Epidermal melanocyte (primary cell): Measurements from ENCODE around the gene TBXAS1.

ENCODE experiments used
- DNase-seq: peaks from one replicate; pipeline ENCODE4 v3.0.0; 2011; ENCODE audit warnings: low spot score; ENCODE audit not compliant: insufficient read length

TBXAS1 gene

DNA sequence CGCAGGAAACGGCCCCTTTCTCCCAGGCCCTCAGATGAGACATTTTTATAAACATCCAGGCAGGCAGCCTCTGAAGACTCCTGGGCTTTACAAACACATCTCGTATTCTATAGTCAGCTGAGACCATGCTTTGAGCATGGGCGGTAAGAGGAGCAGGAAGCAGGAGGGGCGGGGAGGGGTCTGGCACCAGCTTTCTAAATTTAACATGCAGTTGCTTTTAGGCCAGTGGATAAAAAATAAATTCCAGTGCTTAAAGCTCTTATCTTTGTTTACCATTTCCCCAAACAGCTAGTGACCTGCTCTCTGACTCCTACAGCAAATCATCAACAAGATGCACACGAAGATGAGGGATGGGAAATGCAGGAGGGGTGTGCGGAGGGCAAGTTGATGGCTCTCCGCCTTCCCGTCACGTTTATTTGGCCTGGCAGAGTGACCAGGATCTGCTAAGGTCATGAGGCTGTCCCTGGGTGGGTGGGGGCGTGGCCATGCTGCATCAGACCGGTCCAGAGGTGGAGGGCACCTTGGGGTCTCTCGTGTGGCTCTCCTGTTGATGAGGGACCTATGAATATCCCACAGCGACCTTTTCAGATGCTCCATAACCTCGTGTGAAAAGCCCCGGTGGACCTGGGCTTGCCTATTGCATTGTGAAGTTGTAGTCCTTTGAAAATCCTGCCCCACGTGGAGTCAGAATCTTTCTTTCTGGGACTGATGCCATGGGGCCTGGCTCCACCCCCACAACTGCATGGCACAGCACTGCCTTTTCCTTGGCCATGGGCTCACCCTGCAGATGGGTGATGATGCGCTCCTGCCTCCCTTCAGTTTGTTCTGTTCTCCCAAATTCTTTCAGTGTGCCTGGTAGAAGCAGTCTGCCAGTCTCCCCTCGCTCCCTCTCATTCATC lies 166.2 kb downstream of the TBXAS1 start:
- no peak for DNase-seq

DNA sequence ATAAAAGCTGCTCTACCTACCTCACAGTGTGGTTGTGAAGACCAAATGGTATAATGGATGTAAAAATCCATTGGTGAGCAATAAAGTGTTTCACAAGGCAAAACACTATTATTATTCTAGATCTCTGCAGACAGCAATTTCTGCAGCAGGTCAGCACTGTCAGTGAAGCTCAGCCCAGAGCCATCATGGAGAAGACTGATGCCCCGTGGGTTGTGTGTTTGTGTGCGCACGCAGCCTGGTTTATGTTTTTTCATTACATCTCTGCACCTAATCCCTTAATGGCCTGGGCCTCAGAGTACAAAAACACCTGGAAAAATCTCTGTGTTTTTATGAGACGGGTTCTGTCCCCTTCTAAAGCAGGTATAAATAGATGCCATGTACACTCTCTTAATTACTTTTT lies 169.5 kb downstream of the TBXAS1 start:
- no peak for DNase-seq

DNA sequence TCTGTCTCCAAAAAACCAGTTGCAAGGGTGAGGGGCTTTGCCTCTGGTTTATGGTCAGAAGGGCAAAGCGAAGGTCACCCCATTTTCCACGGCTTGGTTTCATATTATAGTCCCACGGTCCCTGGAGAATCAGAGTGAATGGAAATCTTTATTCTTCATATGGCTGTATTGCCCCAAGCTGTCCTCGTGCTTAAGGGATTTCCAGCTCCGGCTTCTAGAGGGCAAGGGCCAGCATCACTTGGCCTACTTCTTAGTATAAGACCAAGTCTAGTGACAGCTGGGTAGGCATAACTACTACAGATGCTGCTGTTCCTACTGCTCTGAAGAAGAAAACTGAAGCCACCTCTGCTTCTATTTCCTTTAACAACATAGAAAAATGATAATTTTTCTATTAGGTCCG lies 170.5 kb downstream of the TBXAS1 start:
- peak; percentile 62 for DNase-seq

DNA sequence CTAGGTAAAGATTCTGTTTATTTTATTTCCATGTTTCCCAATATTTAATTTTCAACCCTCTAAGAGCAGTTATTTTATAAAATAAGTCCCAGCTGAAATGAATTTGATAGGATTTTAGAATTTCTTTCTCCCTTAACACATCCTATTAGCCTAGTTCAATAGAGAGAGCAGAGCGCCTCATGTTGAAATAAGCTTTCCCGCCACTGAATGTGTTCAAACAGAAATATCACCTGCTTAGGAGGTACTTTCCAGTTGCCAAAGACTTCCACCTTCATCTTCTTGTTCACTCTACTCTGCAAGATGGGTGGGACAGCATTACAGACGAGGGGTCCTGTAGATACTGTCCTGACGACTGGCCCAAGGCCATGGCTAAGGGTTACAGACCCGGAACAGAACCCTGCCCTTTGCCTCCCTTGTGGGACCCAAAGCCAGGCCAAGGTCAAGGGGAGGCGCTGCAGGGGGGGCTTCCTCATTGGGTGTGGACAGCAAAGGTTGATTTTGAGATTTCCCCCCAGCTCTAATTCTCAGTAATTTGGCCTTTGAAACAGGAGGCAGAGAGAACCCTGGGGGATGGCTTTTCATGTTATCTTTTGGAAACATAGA lies 171.7 kb downstream of the TBXAS1 start:
- no peak for DNase-seq

DNA sequence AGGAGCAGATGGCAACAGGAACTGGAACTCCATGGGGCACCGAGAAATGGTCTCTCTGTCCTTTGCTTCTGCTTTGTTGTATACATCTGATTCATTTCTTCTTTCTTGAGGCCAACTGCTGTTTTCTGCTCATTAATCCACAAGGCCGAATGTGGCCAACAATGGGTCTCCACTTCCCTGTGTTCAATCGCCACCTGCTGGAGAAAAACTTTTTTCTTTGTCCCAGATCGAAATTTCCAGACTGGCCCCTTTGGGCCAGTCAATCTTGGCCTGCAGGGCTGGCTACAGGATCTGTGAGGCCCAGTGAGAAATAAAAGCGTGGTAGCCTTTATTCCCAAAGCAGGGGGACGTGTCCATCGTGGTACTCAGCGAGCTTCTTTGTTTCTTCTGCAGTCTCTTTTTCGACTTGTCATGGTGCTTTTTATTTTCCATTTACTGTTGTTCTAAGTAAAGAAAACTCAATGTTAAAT lies 174.9 kb downstream of the TBXAS1 start:
- DNase-seq = no peak

DNA sequence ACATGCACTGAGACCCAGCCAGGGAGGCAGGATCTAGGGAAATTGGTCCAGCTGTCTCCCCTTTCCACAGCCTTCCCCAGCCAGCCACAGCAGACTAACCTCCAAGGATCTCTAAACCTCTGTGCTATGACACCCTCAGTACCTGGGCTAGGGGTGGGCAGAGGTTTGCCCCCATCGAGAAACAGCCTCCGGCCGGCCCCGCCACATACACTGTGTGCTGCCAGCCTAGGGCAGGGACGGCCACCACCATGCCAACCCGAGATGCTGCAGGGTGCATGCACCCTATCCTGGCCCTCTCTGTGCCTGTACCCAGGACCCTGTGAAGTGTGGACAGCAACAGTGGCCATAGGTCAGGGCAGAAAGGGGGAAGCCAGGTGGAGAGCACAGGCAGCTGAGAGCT lies 175.6 kb downstream of the TBXAS1 start:
- no peak for DNase-seq

DNA sequence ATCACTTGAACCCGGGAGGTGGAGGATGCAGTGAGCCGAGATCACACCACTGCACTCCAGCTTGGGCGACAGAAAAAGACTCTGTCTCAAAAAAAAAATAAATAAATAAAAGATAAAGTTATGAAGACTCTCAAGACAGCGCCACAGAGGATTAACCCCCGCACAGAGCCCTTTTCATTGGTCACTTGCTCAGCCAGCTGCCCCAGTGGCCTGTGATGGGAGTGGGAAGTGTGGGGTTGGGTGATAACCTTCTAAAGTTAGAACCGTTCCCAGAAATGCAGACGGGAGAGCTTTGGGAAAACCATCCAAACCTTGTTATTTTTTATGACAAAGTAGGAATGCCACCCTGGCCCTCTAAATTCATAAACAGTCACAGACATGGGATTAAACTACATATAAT lies 176.3 kb downstream of the TBXAS1 start:
- DNase-seq = no peak

DNA sequence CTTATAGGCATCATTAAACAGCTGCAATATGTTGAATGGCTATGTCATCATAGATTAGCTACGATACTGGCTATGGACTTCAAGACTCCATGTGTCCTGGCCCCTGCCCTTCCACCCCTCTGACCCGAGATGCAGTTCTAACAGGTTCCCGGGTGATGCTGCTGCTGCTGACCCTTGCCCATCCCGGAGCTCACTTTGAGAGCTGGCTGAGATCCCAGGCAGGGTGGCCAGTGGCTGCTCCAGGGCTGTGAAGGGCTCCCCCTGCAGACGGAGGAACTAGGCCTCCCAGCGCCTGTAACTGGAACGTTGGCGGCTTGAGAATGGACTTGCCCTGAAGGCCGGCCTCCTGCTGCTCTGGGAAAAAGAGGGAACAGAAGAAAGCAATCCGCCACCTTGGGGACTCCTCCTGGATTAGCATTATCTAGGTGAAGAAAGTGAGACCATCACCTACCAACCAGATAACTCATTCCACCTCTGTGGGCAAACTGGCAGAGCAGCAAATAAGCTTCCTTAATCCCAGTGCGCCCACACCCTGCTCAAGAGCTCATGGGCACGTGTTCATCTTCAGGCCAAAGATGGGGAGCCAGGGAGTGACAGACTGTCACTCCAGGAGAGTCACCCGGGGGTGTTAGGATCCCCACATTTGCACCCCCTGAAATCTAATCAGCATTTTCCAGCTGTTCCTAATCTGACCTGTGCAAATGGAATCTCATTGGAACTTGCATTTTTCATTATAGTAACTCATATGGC lies 176.9 kb downstream of the TBXAS1 start:
- no peak for DNase-seq

DNA sequence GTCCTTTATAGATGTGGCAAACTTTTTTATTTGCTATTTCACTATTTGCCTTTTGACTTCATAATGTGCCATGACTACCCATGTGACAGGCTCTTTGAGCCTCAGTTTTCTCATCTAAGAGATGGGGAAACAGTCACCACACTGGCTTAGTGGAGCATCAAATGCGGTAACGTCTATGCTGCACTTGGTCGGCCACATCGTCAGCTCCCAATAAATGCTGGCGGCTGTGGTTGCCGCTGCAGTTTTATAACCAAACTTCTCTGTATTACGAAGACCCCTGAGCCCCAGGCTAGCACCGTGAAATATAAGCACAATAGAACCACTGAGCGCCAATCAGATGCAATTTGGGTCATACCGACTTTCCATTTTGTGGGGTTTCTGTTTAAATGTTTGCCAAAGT lies 177.5 kb downstream of the TBXAS1 start:
- no peak for DNase-seq

DNA sequence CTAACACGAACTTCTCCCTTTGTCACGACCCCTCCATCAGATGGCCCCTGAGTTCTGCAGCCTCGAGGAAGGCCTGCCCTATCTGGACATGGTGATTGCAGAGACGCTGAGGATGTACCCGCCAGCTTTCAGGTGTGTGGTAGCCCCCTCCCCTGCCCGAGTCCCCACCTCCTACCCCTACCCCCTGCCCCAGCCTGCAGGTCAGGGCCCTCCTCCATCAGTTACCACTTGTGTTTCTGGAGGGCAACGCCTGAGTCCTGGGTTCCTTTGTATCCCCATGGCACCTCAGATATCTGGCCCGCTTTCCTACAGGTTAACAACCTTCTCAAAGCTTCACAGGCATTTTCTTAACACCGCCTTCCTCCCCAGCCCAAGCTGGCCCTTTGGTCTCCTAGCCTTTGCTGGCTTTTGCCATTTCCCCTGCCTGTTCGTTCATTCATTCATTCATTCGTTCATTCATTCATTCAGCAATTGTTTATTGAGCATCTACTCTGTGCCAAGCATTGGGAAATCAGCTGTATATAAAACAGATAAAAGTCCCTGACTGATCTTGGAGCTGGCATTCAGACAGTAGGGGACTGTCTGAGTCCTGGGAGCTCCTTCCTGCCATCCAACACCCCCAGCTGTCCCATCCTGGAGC lies 178.1 kb downstream of the TBXAS1 start:
- no peak for DNase-seq

DNA sequence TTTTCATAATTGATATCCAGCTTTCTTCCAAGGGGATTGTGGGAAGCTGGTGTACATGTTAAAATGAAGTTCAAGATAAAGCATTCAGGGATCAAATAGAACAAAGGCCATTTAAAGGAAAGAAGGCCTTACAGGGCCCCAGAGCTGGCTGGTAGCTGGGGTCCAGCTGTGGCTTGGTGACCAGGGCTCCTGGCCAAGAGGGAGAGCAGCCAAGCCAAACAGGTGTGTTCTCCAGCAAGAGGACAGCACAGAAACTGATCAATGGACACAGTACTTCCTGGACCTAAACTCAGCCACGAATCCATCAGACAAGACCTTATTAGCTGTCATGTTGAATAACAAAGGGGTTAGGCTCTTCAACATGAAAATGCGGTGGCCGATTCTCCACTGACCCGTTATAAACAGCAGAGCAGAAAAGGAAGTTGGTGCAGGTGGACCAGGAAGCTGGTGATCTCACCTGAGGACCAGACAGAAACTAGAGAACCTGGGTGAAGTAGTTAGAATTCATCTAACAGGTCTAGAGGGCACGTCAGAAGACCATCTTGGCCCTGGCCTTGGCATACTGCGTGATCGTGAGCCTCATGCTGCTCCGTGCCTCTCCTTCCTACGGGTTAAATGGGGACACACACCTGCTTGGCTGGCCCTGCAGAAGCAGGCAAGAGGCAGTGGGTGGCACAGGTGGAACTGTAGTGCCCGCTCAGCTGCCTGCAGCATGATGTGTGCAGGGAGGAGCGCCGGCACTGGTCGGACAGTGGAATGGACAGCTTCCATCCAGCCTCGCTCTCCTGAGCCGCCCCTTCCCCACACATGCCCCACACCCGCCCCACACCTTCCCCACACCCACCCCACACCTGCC lies 179.9 kb downstream of the TBXAS1 start:
- DNase-seq = no peak

DNA sequence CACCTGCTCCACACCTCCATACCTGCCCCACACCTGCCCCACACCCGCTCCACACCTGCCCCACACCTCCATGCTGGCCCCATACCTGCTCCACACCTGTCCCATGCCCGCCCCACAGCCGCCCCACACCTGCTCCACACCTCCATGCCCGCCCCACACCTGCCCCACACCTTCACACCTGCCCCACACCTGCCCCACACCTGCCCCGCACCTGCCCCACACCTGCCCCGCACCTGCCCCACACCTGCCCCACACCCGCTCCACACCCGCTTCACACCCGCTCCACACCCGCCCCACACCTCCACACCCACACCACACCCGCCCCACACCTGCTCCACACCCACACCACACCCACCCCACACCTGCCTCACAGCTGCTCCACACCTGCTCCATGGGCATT lies 180.7 kb downstream of the TBXAS1 start:
- DNase-seq = no peak

DNA sequence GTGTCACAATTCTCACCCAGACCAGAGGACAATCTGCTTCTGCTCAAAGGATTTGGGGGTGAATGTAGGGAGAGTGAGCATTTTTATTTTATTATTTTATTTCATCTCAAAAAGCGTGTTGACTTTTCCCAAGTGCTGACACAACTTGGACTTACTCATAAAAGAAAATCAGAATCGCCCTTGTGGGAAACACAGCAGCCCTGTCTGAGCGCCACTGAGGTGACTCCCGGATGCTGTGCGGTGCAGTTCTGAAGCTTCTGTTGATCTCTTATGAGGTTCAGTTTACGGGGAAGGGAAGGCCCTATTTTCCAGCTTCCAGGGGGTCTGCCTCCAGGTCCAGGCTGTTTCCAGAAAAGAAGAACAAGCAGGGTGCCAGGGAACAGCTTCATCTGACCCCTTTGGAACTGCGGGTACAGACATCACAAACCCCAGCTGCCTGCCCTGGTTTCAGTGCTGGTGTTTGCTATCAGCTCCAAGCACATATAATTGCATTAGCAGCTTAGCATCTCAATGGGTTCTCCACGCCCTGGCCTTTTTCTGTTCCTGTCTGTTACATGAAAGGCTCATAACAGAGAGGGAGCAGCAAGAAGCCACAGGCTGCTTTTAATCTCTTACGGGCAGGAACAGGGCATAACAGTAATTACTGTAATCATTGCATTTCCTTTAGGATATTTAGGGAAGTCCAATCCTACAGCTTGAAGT lies 181.3 kb downstream of the TBXAS1 start:
- no peak for DNase-seq

DNA sequence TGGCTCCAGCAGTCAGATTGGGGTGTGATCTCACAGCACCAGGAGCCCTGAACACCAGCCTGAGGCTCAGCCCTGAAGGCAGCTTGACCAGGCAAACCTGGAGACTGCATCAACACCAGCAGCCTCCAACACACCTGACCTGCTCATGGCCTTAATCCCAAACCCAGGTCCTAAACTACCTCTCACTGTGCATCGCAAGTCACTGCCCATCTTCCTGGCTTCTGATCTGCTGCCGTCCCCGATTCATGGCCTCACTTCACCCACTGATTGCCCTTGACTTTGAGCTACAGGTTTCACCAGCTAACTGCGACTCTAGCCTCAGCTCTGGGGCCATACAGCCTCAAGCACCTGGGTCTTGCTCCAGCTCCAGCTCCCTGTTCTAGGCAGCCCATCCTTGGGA lies 184.6 kb downstream of the TBXAS1 start:
- no peak for DNase-seq

DNA sequence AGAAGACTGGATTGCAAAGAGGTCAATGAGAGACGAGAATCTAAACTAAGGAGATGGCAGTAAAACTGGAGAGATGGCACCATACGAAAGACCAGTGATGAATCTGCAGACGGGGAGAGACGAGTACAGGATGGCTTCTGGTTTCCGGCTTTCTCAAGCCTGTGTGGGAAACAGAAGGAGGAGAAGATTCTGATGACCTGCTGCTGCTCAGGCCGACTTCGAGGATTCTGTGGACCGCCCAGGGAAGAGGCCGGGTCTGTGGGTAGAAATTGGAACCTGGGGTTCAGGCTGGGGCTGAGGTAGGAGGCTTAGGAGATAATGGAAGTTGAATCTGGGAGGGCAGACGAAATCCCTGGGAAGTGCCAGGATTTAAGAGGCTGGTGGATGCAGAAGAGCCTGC lies 185.1 kb downstream of the TBXAS1 start:
- no peak for DNase-seq

DNA sequence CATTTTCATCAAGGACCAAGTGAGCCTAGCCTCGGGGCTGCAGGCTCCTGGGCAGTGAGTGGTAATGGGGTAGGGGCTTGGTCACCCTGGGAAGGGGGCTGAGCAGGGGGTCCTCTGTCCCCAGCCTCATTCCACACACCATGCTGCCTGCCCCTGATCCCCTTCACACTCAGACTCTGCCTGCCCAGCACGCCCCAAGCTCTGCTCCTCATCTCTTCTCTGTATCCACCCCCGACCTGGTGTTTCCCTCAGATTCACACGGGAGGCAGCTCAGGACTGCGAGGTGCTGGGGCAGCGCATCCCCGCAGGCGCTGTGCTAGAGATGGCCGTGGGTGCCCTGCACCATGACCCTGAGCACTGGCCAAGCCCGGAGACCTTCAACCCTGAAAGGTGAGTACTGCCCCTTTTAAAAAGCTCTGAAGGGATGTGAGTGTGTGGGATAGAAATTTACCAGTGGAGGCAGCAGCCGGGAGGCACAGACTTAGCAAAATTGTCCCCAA lies 186.5 kb downstream of the TBXAS1 start:
- no peak for DNase-seq

DNA sequence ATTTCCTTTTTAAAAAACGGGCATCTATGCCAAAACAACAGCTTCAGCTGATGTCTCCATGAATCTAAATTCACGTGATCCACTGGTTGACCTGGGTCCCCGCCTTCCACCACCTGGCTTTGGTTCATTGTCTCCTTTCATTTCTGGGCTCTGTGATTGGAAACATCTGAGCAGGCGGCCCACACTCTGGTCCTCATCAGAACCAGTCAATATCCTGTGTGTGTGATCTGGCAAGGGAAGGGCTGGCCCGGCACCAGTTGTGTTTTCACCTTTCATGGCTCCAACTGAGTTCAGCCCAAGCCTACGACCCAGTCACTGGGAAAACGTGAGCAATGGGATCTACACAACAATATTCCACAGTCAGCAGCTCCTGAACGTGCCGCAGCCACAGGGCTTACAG lies 187.5 kb downstream of the TBXAS1 start:
- DNase-seq = no peak

DNA sequence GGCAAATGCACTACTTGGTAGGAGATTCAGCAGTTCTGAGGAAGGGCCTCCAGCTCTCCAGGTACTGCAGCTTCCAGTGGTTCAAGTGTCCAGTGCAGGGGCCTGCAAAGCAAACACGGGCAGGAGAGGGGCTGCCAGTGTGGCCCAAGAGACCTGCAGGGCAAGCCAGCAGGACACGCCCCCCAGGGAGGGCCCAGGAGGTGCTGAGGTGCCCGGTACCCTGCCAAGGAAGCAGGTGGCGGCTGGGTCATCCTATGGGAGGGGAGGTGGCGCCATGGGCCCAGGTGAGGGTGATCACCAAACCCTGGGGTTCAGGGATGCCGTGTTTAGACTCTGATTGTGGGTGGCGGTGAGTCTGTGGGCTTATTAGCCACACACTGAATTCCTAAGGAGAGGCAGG lies 188.0 kb downstream of the TBXAS1 start:
- DNase-seq = no peak

DNA sequence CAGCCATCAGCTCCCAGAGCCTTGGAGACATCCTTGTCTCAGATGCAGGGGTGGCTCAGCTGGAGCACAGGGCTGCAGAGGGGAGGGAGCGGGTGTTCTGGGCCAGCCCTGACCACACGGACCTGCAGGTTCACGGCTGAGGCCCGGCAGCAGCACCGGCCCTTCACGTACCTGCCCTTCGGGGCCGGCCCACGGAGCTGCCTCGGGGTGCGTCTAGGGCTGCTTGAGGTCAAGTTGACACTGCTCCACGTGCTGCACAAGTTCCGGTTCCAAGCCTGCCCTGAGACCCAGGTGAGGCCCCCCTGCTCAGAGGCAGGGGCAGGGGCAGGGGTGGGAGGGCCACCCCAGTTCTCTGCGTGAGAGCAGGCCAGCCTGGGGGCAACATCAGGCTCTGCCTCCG lies 188.5 kb downstream of the TBXAS1 start:
- no peak for DNase-seq
